GM18499 (cell line): ENCODE results near the gene THADA.
A peak's percentile ranks its signal among the peaks of the same experiment; 100 is the strongest.

ENCODE experiments used
- ATAC-seq: cut with Tn5 transposase; IDR thresholded peaks from one replicate; pipeline ENCODE4 v1.9.1; 2021; ENCODE audit warnings: moderate number of reproducible peaks; ENCODE audit not compliant: insufficient read depth, unreplicated experiment

THADA gene

GRCh38 chr2:43475137-43475846 lies 120.5 kb downstream of the THADA start:
- ATAC-seq: no peak

GRCh38 chr2:43474273-43474672 lies 121.6 kb downstream of the THADA start:
- ATAC-seq: no peak

GRCh38 chr2:43473767-43474166 lies 122.1 kb downstream of the THADA start:
- no peak for ATAC-seq

GRCh38 chr2:43472527-43473194 lies 123.2 kb downstream of the THADA start:
- ATAC-seq: no peak

- ATAC-seq: no peak
These were observed 126.1 kb downstream of the THADA start for GRCh38 chr2:43469713-43470112.

- no peak for ATAC-seq
These were observed 126.7 kb downstream of the THADA start for GRCh38 chr2:43469094-43469493.

- no peak for ATAC-seq
These were observed 127.9 kb downstream of the THADA start for GRCh38 chr2:43467891-43468290.

- no peak for ATAC-seq
These were observed 130.6 kb downstream of the THADA start for GRCh38 chr2:43465234-43465633.

- ATAC-seq: no peak
These were observed 131.2 kb downstream of the THADA start for GRCh38 chr2:43464590-43464989.

GRCh38 chr2:43462866-43463641 lies 132.8 kb downstream of the THADA start:
- no peak for ATAC-seq

- peak; percentile 83 for ATAC-seq
These were observed 134.3 kb downstream of the THADA start for GRCh38 chr2:43461453-43462073.

- ATAC-seq: no peak
These were observed 135.1 kb downstream of the THADA start for GRCh38 chr2:43460611-43461365.

GRCh38 chr2:43460174-43460546 lies 135.7 kb downstream of the THADA start:
- no peak for ATAC-seq

GRCh38 chr2:43459446-43460173 lies 136.2 kb downstream of the THADA start:
- ATAC-seq: no peak

GRCh38 chr2:43458014-43458628 lies 137.7 kb downstream of the THADA start:
- ATAC-seq: no peak

- no peak for ATAC-seq
These were observed 139.9 kb downstream of the THADA start for GRCh38 chr2:43455731-43456642.

GRCh38 chr2:43455296-43455695 lies 140.5 kb downstream of the THADA start:
- ATAC-seq: no peak

- ATAC-seq: no peak
These were observed 141.0 kb downstream of the THADA start for GRCh38 chr2:43454791-43455190.
